Measurements from ENCODE around the gene KRTAP9-4. TPM values are rescaled to one million over a fixed set of nuclear protein-coding genes. Genes with fewer than 3 reads are reported as not detected.

Gene KRTAP9-4
- total RNA-seq = not detected in 2 replicates

GRCh38 chr17:41249637-41250240 lies at the start of gene KRTAP9-4:
TSS of gene KRTAP9-4 (plus strand) at chr17:41249687. CDS start at chr17:41249721, 34 bp downstream.

GRCh38 chr17:41226598-41227095 lies 22.8 kb upstream of the KRTAP9-4 start, which contains the start of gene KRTAP9-2:
TSS of gene KRTAP9-2 (plus strand) at chr17:41226648. CDS start at chr17:41226655, 7 bp downstream.

GRCh38 chr17:41232399-41233105 lies 16.9 kb upstream of the KRTAP9-4 start, which contains the start of gene KRTAP9-3:
TSS of gene KRTAP9-3 (plus strand) at chr17:41232449. CDS start at chr17:41232502, 53 bp downstream.

GRCh38 chr17:41237949-41238437 lies 11.5 kb upstream of the KRTAP9-4 start, which contains the start of gene KRTAP9-8:
TSS of gene KRTAP9-8 (plus strand) at chr17:41237999. CDS start at chr17:41238052, 53 bp downstream.

GRCh38 chr17:41255381-41256290 lies 6.1 kb downstream of the KRTAP9-4 start, which contains the start of gene KRTAP9-9:
TSS of gene KRTAP9-9 (plus strand) at chr17:41255384.

GRCh38 chr17:41265078-41265477 lies 15.6 kb downstream of the KRTAP9-4 start, which contains the start of gene KRTAP9-6:
TSS of gene KRTAP9-6 (plus strand) at chr17:41265378. CDS start at chr17:41265378, 0 bp downstream.

GRCh38 chr17:41275648-41276190 lies 26.2 kb downstream of the KRTAP9-4 start, which contains the start of gene KRTAP9-7:
TSS of gene KRTAP9-7 (plus strand) at chr17:41275698. CDS start at chr17:41275698, 0 bp downstream.

Small RNA genes lying within 50 kb of the gene (small RNA-seq; reads per million reads assigned to genes)
- not detected for gene KRTAP9-10P

Other genes with a start within 250 kb of the KRTAP9-4 start
- not detected in 2 replicates for gene KRTAP3-2, start 249.8 kb upstream of the KRTAP9-4 start, total RNA-seq
- gene KRTAP3-1, start 240.6 kb upstream of the KRTAP9-4 start, total RNA-seq = not detected in 2 replicates
- 1.5 and 6.0 TPM in 2 replicates for gene KRTAP1-5, start 222.5 kb upstream of the KRTAP9-4 start, total RNA-seq
- not detected in 2 replicates for gene KRTAP1-4, start 219.5 kb upstream of the KRTAP9-4 start, total RNA-seq
- gene KRTAP1-3, start 214.8 kb upstream of the KRTAP9-4 start, total RNA-seq = not detected in 2 replicates
- not detected in 2 replicates for gene KRTAP1-1, start 208.2 kb upstream of the KRTAP9-4 start, total RNA-seq
- gene KRTAP2-1, start 202.4 kb upstream of the KRTAP9-4 start, total RNA-seq = not detected in 2 replicates
- gene KRTAP2-2, start 194.5 kb upstream of the KRTAP9-4 start, total RNA-seq = not detected in 2 replicates
- gene KRTAP2-3, start 189.6 kb upstream of the KRTAP9-4 start, total RNA-seq = not detected in 2 replicates
- gene KRTAP2-4, start 183.8 kb upstream of the KRTAP9-4 start, total RNA-seq = not detected in 2 replicates
- not detected in 2 replicates for gene KRTAP4-7, start 165.5 kb upstream of the KRTAP9-4 start, total RNA-seq
- gene KRTAP4-8, start 151.5 kb upstream of the KRTAP9-4 start, total RNA-seq = not detected in 2 replicates
- gene KRTAP4-16, start 147.5 kb upstream of the KRTAP9-4 start, total RNA-seq = not detected in 2 replicates
- not detected in 2 replicates for gene KRTAP4-9, start 144.3 kb upstream of the KRTAP9-4 start, total RNA-seq
- not detected in 2 replicates for gene KRTAP4-11, start 131.3 kb upstream of the KRTAP9-4 start, total RNA-seq
- gene KRTAP4-12, start 125.5 kb upstream of the KRTAP9-4 start, total RNA-seq = not detected in 2 replicates
- not detected in 2 replicates for gene KRTAP4-6, start 109.1 kb upstream of the KRTAP9-4 start, total RNA-seq
- gene KRTAP4-5, start 99.9 kb upstream of the KRTAP9-4 start, total RNA-seq = not detected in 2 replicates
- not detected in 2 replicates for gene KRTAP4-4, start 88.9 kb upstream of the KRTAP9-4 start, total RNA-seq
- gene KRTAP4-3, start 81.5 kb upstream of the KRTAP9-4 start, total RNA-seq = not detected in 2 replicates
- gene KRTAP4-2, start 71.5 kb upstream of the KRTAP9-4 start, total RNA-seq = not detected in 2 replicates
- not detected in 2 replicates for gene KRTAP4-1, start 64.8 kb upstream of the KRTAP9-4 start, total RNA-seq
- not detected in 2 replicates for gene KRTAP9-1, start 59.8 kb upstream of the KRTAP9-4 start, total RNA-seq
- gene KRTAP9-2, start 23.0 kb upstream of the KRTAP9-4 start, total RNA-seq = not detected in 2 replicates
- not detected in 2 replicates for gene KRTAP9-3, start 17.2 kb upstream of the KRTAP9-4 start, total RNA-seq
- gene KRTAP9-8, start 11.7 kb upstream of the KRTAP9-4 start, total RNA-seq = not detected in 2 replicates
- gene KRTAP9-9, start 5.7 kb downstream of the KRTAP9-4 start, total RNA-seq = not detected in 2 replicates
- gene KRTAP9-6, start 15.7 kb downstream of the KRTAP9-4 start, total RNA-seq = not detected in 2 replicates
- not detected in 2 replicates for gene KRTAP9-7, start 26.0 kb downstream of the KRTAP9-4 start, total RNA-seq
- not detected in 2 replicates for gene KRTAP29-1, start 53.2 kb downstream of the KRTAP9-4 start, total RNA-seq
- not detected in 2 replicates for gene KRTAP16-1, start 59.6 kb downstream of the KRTAP9-4 start, total RNA-seq
- gene KRTAP17-1, start 66.0 kb downstream of the KRTAP9-4 start, total RNA-seq = not detected in 2 replicates
- gene KRT33A, start 101.1 kb downstream of the KRTAP9-4 start, total RNA-seq = not detected in 2 replicates
- not detected in 2 replicates for gene KRT33B, start 120.1 kb downstream of the KRTAP9-4 start, total RNA-seq
- 0.16 TPM in 1 of 2 replicates, not detected in the other for gene KRT34, start 132.6 kb downstream of the KRTAP9-4 start, total RNA-seq
- not detected in 2 replicates for gene KRT31, start 147.9 kb downstream of the KRTAP9-4 start, total RNA-seq
- not detected in 2 replicates for gene KRT37, start 174.9 kb downstream of the KRTAP9-4 start, total RNA-seq
- gene KRT38, start 191.3 kb downstream of the KRTAP9-4 start, total RNA-seq = not detected in 2 replicates
- gene KRT32, start 217.7 kb downstream of the KRTAP9-4 start, total RNA-seq = not detected in 2 replicates
- gene KRT35, start 231.5 kb downstream of the KRTAP9-4 start, total RNA-seq = not detected in 2 replicates
- not detected in 2 replicates for gene KRT36, start 240.2 kb downstream of the KRTAP9-4 start, total RNA-seq